ENCODE measurements around the gene UCN2. TPM values are rescaled to one million over a fixed set of nuclear protein-coding genes. Genes with fewer than 3 reads are reported as not detected.

The UCN2 gene
- total and polyA plus RNA-seq, 11 donors = 0.11 to 0.35 (median 0.24) TPM; not detected in 4

- WGBS, 4 donors = 88 to 93% (median 90%) methylated on average over 20 to 21 of the region's 21 CpGs
- DNase-seq = no peak
- Histone ChIP-seq H3K36me3 (peaks cover 0 to 5% (median 0%) of the 10 kb centered on the region in 9 donors), H3K4me1 (peaks cover 0 to 35% (median 29%) of the 10 kb centered on the region in 12 donors), H3K9me3 (no peaks in the 10 kb centered on the region), H3K4me3 (no peak overlapping the region), H3K27ac (no peak overlapping the region), H3K27me3 (peaks cover 0 to 17% (median 0%) of the 10 kb centered on the region in 9 donors)
- intact Hi-C loops (cut with DNase I) = no loop called here
- no peak for ATAC-seq
- TF ChIP-seq POLR2A (IDR thresholded peaks at IDR 0.05) (no peak), CTCF (IDR thresholded peaks at IDR 0.05) (no peak)
These were observed 29.0 kb upstream of the UCN2 start for GRCh38 chr3:48592519-48593087.

GRCh38 chr3:48591886-48592518 lies 28.4 kb upstream of the UCN2 start:
- Histone ChIP-seq H3K27ac (no peak overlapping the region), H3K4me1 (peaks cover 0 to 29% (median 23%) of the 10 kb centered on the region in 12 donors), H3K9me3 (no peaks in the 10 kb centered on the region), H3K4me3 (no peak overlapping the region), H3K27me3 (peaks cover 0 to 17% (median 0%) of the 10 kb centered on the region in 9 donors), H3K36me3 (peaks cover 0 to 3% (median 0%) of the 10 kb centered on the region in 9 donors)
- intact Hi-C loops (cut with DNase I) = no loop called here
- WGBS, 4 donors = 92 to 93% (median 92%) methylated on average over 13 to 22 of the region's 22 CpGs
- ATAC-seq (no peak), DNase-seq (no peak)
- no peak for TF ChIP-seq CTCF (IDR thresholded peaks at IDR 0.05)
- no peak for TF ChIP-seq POLR2A (IDR thresholded peaks at IDR 0.05)

- peaks cover 0 to 17% (median 0%) of the 10 kb centered on the region in 9 donors for H3K27me3 ChIP-seq
- intact Hi-C loops (cut with DNase I) = no loop called here
- no peak overlapping the region for H3K4me3 ChIP-seq
- WGBS, 4 donors = 91 to 95% (median 92%) methylated on average over 10 to 14 of the region's 14 CpGs
- peaks cover 0 to 24% (median 17%) of the 10 kb centered on the region in 12 donors for H3K4me1 ChIP-seq
- H3K27ac ChIP-seq = no peak overlapping the region
- H3K9me3 ChIP-seq = no peaks in the 10 kb centered on the region
- no peak for DNase-seq
- peaks cover 0 to 8% (median 0%) of the 10 kb centered on the region in 9 donors for H3K36me3 ChIP-seq
- TF ChIP-seq CTCF (IDR thresholded peaks at IDR 0.05) = no peak
- TF ChIP-seq POLR2A (IDR thresholded peaks at IDR 0.05) = no peak
- ATAC-seq = no peak
These were observed 27.9 kb upstream of the UCN2 start for GRCh38 chr3:48591436-48591835.

GRCh38 chr3:48588230-48588629 lies 24.6 kb upstream of the UCN2 start:
- no peak for ATAC-seq
- H3K36me3 ChIP-seq = peaks cover 0 to 19% (median 0%) of the 10 kb centered on the region in 9 donors
- WGBS, 4 donors = 67 to 78% (median 74%) methylated on average over 7 to 15 of the region's 15 CpGs

More at GRCh38 chr3:48588230-48588629, 24.6 kb upstream of the UCN2 start:
- Histone ChIP-seq H3K4me3 (no peak overlapping the region), H3K27ac (no peak overlapping the region), H3K4me1 (no peaks in the 10 kb centered on the region), H3K9me3 (no peaks in the 10 kb centered on the region), H3K27me3 (no peaks in the 10 kb centered on the region)
- TF ChIP-seq CTCF (IDR thresholded peaks at IDR 0.05) = no peak
- no peak for TF ChIP-seq POLR2A (IDR thresholded peaks at IDR 0.05)
- DNase-seq = no peak
- intact Hi-C loops (cut with DNase I) = no loop called here
